ENCODE data around the gene C17orf100. TPM values are rescaled to one million over a fixed set of nuclear protein-coding genes. Genes with fewer than 3 reads are reported as not detected.

Gene C17orf100
- total RNA-seq, 4 donors from 2014 or later = 0.56 to 0.79 (median 0.63) TPM

DNA sequence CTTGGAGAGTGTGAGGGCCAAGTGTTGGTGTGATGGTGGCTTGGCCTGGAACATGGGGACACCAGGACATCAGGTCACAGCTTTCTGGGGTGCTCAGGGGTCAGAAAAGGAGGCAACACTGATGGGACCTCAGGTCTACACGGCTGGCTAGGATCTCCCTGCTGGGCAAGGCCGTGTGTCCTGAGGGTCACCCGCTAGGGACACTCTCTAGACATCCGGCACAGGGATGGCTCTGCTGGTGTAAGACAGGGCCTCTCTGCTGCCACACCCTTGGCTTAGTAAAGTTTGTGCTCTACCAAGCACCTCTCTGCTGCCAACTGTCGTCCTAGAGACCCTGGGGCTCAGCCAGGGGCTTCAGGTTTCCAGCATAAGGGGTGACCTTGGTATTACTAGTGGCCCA, 45.3 kb downstream of the C17orf100 start:
- no peak for ATAC-seq (ENCODE audit: low FRiP score)
- TF ChIP-seq, protein P1, sequence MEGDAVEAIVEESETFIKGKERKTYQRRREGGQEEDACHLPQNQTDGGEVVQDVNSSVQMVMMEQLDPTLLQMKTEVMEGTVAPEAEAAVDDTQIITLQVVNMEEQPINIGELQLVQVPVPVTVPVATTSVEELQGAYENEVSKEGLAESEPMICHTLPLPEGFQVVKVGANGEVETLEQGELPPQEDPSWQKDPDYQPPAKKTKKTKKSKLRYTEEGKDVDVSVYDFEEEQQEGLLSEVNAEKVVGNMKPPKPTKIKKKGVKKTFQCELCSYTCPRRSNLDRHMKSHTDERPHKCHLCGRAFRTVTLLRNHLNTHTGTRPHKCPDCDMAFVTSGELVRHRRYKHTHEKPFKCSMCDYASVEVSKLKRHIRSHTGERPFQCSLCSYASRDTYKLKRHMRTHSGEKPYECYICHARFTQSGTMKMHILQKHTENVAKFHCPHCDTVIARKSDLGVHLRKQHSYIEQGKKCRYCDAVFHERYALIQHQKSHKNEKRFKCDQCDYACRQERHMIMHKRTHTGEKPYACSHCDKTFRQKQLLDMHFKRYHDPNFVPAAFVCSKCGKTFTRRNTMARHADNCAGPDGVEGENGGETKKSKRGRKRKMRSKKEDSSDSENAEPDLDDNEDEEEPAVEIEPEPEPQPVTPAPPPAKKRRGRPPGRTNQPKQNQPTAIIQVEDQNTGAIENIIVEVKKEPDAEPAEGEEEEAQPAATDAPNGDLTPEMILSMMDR (IDR thresholded peaks at IDR 0.05) = no peak
- DNase-seq (ENCODE audit: low spot score) = no peak

DNA sequence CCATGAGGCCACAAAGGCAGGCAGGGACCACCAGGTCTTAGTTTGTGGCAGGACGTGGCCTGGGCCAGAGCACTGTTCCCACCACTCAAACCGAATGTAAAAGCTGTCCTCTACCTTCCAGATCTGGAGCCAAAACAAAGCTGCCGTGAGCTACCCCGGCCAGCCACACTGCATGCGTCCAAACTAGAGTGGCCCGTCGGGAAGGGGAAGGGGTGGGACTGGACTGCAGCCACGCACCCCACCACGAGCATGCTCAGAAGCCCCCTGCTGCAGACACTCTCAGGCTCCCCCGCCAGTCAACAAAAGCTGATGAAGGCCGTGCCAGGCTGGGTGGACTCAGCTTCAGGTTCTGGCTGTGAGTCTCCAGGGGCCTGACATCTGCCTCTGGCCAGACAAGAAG, 46.4 kb downstream of the C17orf100 start:
- TF ChIP-seq, protein P1 (IDR thresholded peaks at IDR 0.05) = no peak
- no peak for ATAC-seq (ENCODE audit: low FRiP score)
- DNase-seq (ENCODE audit: low spot score) = no peak

- ATAC-seq (ENCODE audit: low FRiP score) (no peak), DNase-seq (ENCODE audit: low spot score) (no peak)
- TF ChIP-seq, protein P1 (IDR thresholded peaks at IDR 0.05) = no peak
These were observed 48.7 kb downstream of the C17orf100 start for GRCh38 chr17:6699997-6700947.

DNA sequence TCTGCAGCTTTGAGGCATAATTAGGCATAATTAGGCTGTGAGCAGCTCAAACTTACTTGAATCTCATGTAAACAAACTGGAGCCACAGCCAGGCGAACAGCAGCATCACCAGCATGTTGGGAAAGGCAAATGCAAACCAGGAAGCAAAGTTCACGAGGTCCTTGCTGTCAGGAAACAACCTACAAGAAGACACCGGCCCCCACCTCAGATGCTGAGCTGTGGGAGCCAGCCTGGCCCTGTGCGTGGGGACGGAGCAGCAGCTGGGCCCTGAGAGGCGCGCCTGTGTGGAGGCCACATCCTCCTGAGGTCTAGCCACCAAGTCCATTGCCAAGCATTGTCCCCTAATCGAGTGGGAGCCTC, 49.4 kb downstream of the C17orf100 start:
- ATAC-seq (ENCODE audit: low FRiP score) (no peak), DNase-seq (ENCODE audit: low spot score) (no peak)
- TF ChIP-seq, protein P1 (IDR thresholded peaks at IDR 0.05) = no peak

GRCh38 chr17:6701719-6702118, 50.2 kb downstream of the C17orf100 start:
- ATAC-seq (ENCODE audit: low FRiP score) (no peak), DNase-seq (ENCODE audit: low spot score) (no peak)
- TF ChIP-seq, protein P1 (IDR thresholded peaks at IDR 0.05) = no peak

DNA sequence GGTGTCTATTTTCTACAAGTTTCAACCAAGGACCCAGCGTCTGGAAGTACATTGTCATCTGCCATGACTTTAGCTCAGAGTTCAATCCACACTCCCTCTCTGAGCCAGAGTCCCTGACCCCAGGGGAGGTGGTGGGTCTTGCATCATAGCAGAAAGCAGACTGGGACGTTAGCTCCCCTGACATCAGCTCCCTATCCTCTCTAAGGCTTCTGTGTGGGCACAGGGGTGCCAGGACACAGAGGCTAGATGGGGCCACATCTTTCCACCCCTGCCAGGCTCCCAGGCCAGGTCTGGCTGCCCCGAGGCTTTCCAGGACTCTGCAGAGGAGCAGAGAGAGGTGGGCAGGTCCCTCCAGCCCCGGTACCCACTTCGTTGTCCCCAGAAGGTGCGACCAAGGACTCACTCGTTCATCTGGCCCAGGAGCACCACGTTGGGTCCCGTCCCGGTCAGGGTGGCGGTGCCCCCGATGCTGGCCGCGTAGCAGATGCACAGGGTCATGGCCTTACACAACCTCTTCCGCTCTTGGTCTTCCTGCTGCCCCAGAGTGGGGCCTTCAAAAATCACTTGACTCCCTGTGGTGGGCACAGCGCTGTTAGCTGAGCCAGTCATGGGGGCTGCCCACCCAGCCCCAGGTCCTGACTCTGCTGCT, 51.1 kb downstream of the C17orf100 start:
- TF ChIP-seq, protein P1 (IDR thresholded peaks at IDR 0.05) = no peak
- ATAC-seq (ENCODE audit: low FRiP score) = no peak
- no peak for DNase-seq (ENCODE audit: low spot score)

Small RNAs within 50 kb of the gene (small RNA-seq; reads per million reads assigned to genes)
- not detected for gene MIR4520-1

Other genes starting within 250 kb of the C17orf100 start
- not detected for gene AIPL1, start 216.6 kb upstream of the C17orf100 start, total RNA-seq
- 1 to 10 TPM in 1 of 4 donors, under 1 TPM in 1, not detected in 2; 0.47 to 1.2 TPM for gene PIMREG, start 207.3 kb upstream of the C17orf100 start, total RNA-seq
- 1 to 10 TPM in 3 of 4 donors, under 1 TPM in 1; 0.82 to 3.5 (median 2.5) TPM for gene PITPNM3, start 95.2 kb upstream of the C17orf100 start, total RNA-seq
- gene KIAA0753, start 11.1 kb upstream of the C17orf100 start, total RNA-seq = 10 to 100 TPM in 3 of 4 donors, 1 to 10 TPM in 1; 9.5 to 11.8 (median 11.1) TPM
- gene TXNDC17, start 10.7 kb upstream of the C17orf100 start, total RNA-seq = 100 to 1,000 TPM in 2 of 4 donors, 10 to 100 TPM in 2; 58.5 to 155 (median 109) TPM
- 1 to 10 TPM; 5.5 to 9.9 (median 8.2) TPM for gene MED31, start 157 bp upstream of the C17orf100 start, total RNA-seq
- gene SLC13A5, start 61.6 kb downstream of the C17orf100 start, total RNA-seq = under 1 TPM in 1 of 4 donors, not detected in 3; 0.25 TPM
- gene XAF1, start 104.3 kb downstream of the C17orf100 start, total RNA-seq = 100 to 1,000 TPM in 1 of 4 donors, 10 to 100 TPM in 3; 17.5 to 201 (median 33.6) TPM
- 1 to 10 TPM in 2 of 4 donors, under 1 TPM in 1, not detected in 1; 0.75 to 1.1 (median 1.0) TPM for gene FBXO39, start 124.5 kb downstream of the C17orf100 start, total RNA-seq
- not detected for gene TEKT1, start 180.0 kb downstream of the C17orf100 start, total RNA-seq

Measured in omental fat pad (tissue), 4 donors.